Activated CD4-positive, alpha-beta T cell treated with anti-CD3 and anti-CD28 coated beads, Interleukin-10, Interleukin-2, amounts not matched to agents 100 ng/mL and 50 ng/mL, durations not matched to agents 16 hours and 8 hours (primary cell): ENCODE results near the gene TRIM17.

Source experiments
- DNase-seq: peaks from one replicate; pipeline ENCODE4 v3.0.0-alpha.2; 2020

The TRIM17 gene

DNA sequence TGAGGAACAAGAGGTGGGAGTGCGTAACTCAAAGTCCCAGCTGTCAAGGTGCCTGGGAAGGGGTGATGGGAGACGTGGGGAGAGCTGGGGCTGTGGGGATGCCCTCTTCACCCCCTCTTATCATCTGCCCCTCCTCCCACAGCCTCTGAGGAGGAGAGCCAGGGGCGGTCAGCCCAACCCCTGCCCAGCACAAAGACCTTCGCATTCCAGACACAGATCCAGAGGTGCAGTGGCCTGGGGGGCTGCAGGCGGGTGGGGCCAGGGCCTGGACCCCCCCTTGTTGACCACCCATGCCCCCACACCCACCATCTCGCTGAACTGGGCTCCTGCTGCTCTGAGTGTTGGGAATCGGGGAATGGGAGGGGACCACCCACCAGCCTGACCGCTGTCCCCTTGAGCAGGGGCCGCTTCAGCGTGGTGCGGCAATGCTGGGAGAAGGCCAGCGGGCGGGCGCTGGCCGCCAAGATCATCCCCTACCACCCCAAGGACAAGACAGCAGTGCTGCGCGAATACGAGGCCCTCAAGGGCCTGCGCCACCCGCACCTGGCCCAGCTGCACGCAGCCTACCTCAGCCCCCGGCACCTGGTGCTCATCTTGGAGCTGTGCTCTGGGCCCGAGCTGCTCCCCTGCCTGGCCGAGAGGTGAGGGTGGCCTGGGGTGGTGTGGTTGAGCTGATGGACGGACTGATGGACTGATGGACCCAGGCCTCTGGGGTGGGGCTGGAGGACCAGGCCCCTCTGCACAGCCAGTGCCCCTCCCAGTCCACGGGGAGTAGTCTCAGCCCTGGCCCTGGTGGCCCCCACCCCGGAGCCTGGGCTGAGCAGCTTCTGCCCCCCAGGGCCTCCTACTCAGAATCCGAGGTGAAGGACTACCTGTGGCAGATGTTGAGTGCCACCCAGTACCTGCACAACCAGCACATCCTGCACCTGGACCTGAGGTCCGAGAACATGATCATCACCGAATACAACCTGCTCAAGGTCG, 39.7 kb downstream of the TRIM17 start:
- DNase-seq: no peak

DNA sequence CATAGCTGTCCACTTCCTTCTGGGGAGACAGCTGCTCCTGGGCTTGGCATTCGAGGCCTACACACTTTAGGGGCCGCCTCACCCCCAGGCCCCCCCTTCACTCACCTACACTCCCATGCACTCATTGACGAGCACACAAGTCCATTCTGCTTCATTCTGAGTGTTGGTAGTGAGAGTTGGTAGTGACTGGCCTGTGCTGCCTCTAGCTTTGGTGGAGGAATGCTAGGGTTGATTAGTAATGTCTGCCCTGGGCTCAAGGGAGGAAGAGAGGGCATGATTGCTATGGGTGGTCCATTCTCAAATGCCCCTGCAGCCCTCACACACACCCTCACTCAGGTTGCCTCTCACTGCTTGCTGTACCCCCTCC, 40.4 kb downstream of the TRIM17 start:
- no peak for DNase-seq

DNA sequence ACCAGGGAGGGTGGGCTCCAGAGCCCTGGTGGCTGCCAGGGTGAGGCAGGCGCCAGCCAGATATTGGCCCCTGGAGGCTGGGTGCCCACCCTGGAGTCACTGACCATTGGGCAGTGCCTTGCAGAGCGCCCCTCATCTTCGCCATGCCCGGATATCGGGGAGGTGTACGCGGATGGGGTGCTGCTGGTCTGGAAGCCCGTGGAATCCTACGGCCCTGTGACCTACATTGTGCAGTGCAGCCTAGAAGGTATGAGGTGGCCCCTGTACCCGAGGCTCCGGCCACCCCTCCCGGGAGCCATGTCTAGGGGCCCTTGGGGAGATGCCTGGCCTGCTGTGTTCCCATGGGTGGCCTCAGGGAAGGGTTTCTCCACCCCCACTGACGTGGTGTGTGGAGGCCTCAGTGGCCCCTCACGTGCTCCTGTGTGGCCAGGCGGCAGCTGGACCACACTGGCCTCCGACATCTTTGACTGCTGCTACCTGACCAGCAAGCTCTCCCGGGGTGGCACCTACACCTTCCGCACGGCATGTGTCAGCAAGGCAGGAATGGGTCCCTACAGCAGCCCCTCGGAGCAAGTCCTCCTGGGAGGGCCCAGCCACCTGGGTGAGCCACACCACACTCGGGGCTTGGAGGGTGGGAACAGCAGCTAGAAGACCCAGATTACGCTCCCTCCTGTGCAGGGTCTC, 40.9 kb downstream of the TRIM17 start:
- DNase-seq: no peak

DNA sequence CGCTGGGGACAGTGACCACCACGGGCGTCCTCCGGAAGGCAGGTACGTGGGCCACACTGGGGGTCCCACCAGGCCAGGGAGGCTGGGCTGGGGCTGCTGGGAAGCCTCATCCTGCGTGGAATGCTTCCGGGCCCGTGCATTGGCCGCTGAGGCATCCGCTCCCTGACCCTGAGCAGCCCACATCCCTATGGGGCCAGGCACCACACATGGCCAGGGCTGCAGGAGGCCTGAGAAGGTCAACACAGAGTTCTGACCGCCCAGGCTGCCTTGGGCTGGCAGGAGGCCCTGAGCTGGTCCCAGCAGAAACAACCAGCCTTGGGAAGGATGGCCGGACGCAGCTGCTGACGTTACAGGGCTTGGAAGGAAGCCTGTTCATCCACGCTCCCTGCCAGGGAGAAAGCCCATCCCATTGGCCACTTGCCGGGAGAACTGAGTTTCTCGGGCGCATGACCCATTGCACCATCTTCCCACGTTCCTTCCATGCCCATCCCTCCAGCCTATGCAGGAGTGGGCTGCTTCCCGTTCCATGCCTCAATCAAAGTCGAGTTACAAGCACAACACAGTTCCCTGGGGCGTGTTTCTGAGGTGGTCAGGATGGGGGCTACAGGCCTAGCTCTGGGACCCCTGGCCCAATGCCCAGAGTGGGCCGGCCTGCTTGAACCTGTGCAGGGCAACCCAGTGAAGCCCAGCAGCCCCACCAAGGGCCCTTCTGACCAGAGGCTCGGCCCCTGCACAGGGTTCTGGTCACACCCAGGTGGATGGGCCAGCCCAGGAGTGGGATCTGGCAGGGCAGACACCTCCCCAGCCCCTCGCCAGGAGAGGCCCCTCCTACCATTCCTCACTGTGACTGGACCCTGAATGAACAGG, 41.7 kb downstream of the TRIM17 start:
- DNase-seq: no peak

DNA sequence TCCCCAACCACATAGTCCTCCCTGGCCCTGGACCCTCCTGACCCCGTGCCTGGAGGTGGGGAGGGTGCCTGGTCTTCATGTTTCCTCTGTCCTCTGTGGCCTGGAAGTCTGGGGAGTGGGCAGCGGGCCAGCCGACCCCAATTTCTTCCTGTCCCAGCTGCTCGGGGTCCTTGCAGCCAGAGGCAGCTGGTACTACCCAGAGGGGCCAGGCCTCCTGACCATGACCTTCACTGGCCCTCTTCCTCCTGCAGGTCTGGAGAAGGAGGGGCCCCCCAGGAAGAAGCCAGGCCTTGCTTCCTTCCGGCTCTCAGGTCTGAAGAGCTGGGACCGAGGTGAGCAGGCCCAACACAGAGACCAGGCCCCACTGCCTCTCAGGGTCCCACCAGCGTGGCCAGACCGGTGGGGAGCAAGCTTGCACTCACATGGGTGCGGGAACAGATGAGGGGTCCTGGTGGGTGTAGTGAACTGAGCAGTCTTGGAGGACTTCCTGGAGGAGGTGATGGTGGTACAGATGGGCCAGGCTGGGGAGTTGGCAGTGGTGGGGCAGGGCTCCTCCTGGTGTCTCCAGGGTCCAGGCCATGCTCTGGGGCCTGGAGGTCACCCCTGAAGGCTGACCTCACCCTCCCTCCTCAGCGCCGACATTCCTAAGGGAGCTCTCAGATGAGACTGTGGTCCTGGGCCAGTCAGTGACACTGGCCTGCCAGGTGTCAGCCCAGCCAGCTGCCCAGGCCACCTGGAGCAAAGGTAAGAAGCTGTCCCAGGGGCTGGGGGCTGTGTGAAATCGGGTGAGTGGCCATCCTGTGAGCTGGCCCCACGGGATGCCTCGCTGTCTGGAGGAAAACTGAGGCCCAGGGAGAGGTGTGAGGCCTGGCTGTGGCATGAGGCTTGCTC, 42.7 kb downstream of the TRIM17 start:
- no peak for DNase-seq

DNA sequence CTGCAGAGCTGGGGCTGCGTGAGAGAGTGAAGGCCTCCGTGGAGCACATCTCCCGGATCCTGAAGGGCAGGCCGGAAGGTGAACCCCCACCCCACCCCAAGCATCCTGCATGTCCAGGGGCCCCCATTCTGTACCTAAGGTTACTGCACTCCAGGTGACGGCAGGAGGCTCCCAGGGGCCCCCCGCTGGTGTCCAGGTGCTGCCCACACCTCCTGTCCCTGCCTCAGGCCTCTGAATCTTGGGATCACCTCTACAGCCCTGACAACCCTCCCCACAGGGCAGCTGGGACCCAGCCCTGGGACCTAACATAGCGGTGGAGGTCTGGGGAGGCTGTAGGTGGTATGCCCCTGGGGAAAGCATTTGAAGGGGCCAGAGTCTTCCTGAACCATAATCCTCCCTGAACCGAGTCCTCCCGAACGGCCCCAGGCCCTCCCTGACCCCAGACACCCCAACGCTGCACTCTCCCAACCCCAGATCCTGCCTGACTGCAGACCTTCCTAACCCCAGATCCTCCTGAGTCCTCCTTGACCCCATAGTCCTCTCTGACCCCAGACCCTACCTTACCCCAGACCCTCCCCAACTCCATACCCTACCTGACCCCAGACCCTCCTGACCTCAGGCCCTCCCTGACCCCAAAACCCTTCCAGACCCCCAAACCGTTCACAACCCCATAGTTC, 43.5 kb downstream of the TRIM17 start:
- no peak for DNase-seq

DNA sequence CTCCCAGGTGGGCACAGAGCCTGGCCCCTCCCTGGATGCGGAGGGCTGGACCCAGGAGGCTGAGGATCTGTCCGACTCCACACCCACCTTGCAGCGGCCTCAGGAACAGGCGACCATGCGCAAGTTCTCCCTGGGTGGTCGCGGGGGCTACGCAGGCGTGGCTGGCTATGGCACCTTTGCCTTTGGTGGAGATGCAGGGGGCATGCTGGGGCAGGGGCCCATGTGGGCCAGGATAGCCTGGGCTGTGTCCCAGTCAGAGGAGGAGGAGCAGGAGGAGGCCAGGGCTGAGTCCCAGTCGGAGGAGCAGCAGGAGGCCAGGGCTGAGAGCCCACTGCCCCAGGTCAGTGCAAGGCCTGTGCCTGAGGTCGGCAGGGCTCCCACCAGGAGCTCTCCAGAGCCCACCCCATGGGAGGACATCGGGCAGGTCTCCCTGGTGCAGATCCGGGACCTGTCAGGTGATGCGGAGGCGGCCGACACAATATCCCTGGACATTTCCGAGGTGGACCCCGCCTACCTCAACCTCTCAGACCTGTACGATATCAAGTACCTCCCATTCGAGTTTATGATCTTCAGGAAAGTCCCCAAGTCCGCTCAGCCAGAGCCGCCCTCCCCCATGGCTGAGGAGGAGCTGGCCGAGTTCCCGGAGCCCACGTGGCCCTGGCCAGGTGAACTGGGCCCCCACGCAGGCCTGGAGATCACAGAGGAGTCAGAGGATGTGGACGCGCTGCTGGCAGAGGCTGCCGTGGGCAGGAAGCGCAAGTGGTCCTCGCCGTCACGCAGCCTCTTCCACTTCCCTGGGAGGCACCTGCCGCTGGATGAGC, 44.3 kb downstream of the TRIM17 start:
- no peak for DNase-seq

DNA sequence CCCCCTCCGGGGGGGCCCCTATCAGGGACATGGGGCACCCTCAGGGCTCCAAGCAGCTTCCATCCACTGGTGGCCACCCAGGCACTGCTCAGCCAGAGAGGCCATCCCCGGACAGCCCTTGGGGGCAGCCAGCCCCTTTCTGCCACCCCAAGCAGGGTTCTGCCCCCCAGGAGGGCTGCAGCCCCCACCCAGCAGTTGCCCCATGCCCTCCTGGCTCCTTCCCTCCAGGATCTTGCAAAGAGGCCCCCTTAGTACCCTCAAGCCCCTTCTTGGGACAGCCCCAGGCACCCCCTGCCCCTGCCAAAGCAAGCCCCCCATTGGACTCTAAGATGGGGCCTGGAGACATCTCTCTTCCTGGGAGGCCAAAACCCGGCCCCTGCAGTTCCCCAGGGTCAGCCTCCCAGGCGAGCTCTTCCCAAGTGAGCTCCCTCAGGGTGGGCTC, 44.9 kb downstream of the TRIM17 start:
- DNase-seq: no peak

DNA sequence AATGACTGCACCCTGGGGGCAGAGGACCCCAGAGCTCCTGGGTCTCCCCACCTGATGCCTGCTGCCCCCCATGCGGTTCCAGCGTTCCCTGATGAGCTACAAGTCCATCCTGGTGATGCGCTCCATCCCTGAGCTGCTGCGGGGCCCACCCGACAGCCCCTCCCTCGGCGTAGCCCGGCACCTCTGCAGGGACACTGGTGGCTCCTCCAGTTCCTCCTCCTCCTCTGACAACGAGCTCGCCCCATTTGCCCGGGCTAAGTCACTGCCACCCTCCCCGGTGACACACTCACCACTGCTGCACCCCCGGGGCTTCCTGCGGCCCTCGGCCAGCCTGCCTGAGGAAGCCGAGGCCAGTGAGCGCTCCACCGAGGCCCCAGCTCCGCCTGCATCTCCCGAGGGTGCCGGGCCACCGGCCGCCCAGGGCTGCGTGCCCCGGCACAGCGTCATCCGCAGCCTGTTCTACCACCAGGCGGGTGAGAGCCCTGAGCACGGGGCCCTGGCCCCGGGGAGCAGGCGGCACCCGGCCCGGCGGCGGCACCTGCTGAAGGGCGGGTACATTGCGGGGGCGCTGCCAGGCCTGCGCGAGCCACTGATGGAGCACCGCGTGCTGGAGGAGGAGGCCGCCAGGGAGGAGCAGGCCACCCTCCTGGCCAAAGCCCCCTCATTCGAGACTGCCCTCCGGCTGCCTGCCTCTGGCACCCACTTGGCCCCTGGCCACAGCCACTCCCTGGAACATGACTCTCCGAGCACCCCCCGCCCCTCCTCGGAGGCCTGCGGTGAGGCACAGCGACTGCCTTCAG, 45.5 kb downstream of the TRIM17 start:
- no peak for DNase-seq

DNA sequence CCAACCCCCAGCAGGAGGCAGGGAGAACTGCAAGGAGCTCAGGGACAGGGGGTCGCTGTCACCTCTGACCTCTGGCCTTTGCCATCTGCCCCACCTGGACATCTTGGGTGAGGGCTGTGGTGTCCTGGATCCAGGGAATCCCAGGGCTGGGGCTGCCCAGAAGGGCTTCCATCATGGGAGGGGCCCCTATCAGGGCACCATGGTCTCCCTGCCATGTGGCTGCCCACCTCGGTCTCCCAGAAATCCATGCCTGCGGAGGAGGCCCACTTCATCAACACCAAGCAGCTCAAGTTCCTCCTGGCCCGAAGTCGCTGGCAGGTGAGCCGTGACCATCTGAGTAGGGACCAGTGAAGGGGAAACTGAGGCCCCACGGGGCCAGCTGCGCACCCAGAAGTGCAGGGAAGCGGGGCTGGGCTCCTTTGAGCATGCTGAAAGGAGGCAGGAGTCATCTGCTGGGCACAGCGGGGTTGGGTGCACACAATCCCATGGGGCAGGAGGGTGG, 46.2 kb downstream of the TRIM17 start:
- no peak for DNase-seq

DNA sequence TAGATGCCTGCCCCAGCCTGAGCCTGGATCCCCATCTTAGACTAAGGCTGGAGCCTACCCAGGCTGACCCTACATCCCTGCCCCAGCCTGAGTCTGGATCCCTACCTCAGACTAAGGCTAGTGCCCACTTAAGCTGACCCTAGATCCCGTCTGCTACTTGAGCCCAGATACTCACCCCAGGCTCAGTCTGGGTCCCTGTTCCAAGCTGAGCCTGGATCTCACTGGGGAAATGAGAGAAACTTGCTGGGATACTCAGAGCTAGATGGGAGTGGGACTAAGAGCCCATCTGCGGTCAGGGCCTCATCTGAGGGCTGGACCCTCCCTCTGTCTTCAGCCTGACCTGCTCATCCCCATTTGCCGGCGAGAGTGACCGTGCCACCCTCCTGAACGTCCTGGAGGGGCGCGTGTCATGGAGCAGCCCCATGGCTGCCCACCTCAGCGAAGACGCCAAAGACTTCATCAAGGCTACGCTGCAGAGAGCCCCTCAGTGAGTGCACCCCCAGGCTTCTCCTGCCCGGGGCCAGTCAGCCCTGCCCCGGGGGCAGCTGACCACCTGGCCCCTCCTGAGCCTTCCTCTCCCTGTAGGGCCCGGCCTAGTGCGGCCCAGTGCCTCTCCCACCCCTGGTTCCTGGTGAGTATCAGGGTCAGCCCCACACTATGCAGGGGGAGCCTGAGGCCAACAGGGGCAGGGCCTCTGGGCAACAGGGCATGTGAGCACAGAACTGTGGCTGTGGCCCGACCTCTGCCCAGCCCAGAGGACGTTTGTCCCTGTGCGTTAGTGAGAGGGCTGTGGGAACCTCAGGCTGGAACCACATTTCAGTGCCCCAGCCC, 46.8 kb downstream of the TRIM17 start:
- no peak for DNase-seq

DNA sequence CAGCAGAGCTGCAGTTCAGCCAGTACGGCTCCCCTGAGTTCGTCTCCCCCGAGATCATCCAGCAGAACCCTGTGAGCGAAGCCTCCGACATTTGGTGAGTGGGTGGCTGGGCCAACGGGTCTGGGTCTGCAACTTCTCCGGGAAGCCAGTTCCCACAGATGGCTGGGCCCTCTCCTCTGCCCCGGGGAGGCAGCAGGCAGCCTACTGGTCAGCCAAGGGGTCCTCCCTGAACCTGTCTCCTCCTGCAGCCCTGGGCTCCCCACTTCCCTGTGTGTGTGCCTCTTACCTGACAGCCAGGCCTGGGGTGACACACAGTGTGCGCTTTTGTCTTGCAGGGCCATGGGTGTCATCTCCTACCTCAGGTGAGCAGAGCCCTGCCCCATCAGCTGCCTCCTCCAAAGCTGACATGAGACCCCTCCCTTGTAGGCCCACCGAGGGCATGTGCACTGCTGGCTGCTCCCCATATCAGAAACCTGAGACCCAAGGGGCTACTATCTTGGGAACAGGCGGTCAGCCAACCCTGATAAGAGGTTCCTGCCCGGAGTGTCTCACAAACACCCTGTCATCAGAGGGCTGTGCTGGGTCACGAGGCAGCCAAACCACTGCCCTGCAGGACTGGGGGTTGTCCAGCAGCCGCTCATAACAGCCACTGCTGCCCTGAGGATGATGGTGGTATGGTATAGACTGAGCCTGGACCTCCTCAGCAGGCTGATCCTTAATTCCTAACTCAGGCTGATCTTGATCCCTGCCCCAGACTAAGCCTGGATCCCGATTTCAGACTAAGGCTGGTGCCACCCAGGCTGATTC, 47.7 kb downstream of the TRIM17 start:
- DNase-seq: no peak

DNA sequence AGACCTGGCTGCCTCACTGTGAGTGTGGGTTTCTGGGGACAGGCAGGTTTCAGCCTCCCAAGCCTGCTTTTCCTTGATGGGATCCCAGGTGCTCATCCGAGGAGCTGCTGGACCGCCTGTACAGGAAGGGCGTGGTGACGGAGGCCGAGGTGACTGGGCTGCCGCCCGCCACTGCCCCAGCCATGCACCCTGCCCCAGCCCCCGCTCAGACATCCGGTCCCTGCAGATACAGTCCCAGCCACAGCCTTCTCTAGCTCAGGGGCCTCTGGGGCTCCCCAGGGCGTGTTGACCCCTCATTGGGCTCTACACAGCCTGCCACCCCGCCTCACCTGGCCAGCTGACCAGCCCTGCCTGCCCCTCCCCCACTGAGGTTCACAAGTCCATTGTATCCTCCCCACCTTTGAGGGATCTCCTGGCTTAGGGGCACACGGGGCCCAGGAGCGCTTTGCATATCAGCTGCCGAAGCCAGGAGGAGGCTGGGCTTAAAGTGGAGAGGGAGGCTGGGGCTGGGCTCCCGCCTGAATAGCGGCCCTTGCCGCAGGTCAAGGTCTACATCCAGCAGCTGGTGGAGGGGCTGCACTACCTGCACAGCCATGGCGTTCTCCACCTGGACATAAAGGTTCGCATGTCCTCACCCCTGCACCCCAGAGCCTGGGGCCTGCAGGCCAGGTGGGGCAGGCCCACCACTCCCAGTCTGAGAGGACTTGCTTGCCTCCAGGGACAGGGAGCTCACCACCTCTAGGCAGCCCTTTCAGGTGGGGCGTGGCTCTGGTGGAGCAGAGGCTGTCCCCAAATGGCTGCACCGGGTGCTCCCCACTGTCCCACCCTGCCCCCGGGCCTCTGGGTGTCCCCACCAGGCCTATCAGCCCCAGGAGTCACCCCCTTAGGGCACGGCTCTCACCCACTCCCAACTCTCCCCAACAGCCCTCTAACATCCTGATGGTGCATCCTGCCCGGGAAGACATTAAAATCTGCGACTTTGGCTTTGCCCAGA, 48.6 kb downstream of the TRIM17 start:
- DNase-seq: no peak

DNA sequence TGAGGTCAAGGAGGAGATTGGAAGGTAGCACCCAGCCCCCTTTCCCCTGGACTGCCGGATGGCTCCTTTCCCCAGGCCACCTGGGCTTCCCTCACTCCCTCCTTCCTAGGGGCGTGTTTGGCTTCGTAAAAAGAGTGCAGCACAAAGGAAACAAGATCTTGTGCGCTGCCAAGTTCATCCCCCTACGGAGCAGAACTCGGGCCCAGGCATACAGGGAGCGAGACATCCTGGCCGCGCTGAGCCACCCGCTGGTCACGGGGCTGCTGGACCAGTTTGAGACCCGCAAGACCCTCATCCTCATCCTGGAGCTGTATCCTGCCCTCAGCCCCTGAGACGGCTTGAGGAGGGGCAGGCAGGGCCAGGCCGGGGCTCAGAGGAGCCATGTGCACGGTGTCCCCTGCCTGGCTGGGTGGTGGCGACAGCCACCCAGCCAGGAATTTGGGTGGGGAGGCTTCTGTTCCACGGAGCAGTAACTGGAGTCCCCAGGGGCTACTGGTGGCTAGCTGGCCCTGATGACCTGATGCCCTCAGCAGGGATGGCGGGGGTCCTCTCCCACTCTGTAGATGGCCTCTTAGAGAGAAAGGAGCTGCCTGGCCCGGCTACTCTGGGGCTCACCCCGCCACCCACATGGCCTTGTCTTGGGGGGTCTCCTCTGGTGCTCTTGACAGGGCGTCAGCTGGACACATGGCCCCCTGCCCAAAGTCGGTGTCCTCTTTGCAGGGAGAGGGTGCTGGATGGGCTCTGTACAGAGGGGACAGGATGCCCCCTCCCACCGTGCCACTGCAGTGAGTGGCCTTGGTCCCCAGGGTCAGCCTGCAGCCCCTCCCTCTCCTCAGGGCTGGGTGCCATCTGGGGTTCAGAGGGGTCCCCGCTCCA, 49.6 kb downstream of the TRIM17 start:
- no peak for DNase-seq
